Coronary artery (tissue), 2 donors: ENCODE measurements around the gene ACTR3C.

Experiments
- DNase-seq: peaks from one replicate; pipeline ENCODE4 v3.0.0-alpha.2; 2017; ENCODE audit warnings: low spot score
- H3K27ac ChIP-seq, 2 donors: fragments of 200-600 bp; sonication (generic); one replicate each; pipeline ENCODE4 v1.5.1; 2016 to 2019
- H3K4me3 ChIP-seq: fragments of 200-600 bp; sonication (generic); 2 replicates; pipeline ENCODE4 v1.5.1; 2016; ENCODE audit warnings: mild to moderate bottlenecking, moderate library complexity
- CTCF ChIP-seq: fragments of 200-600 bp; sonication (generic); IDR thresholded peaks from one replicate; pipeline ENCODE4 v1.5.1; 2019; ENCODE audit warnings: antibody characterized with exemption

The ACTR3C gene

DNA sequence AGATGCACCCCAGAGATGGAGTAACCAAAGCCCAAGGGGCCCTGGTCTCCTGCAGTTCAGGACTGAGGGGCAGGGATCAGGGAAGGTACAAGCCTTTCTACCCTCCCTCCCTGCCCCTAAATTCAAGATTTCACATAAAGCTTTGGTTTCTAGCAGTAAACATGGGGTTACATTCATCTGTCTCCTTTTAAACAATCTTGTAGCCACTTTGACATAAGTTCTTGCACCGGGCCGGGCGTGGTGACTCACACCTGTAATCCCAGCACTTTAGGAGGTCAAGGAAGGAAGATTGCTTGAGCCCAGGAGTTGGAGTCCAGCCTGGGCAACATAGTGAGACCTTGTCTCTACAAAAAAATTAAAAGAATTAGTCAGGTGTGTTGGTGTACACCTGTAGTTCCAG lies 4.0 kb upstream of the ACTR3C start:
- no peak for DNase-seq
- TF ChIP-seq CTCF = no peak
- H3K4me3 ChIP-seq = no peak overlapping the region
- no peak overlapping the region for H3K27ac ChIP-seq

GRCh38 chr7:150326657-150327268 lies 3.4 kb upstream of the ACTR3C start:
- Histone ChIP-seq H3K27ac (no peak overlapping the region), H3K4me3 (no peak overlapping the region)
- DNase-seq = no peak
- TF ChIP-seq CTCF = no peak

DNA sequence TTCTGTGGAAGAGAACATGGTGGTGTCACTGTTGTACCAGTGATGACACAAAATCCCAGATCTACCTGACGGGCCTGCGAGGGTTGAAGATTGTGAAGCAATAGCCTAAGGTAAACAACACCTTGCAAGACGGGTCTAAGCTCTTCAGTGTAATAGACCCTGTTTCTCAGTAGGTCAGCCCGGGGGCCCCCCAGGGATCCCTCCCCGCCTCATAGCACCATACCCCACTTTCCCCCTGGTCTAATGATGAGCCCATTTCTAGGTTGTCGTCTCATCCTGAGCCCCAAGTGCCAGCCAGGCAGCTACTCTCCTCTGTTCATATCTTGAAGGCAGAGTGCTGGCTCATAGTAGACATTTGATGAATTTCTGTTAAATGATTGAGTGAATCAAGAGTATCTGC lies 2.6 kb upstream of the ACTR3C start:
- TF ChIP-seq CTCF = no peak
- H3K4me3 ChIP-seq = no peak overlapping the region
- DNase-seq = no peak
- no peak overlapping the region for H3K27ac ChIP-seq

DNA sequence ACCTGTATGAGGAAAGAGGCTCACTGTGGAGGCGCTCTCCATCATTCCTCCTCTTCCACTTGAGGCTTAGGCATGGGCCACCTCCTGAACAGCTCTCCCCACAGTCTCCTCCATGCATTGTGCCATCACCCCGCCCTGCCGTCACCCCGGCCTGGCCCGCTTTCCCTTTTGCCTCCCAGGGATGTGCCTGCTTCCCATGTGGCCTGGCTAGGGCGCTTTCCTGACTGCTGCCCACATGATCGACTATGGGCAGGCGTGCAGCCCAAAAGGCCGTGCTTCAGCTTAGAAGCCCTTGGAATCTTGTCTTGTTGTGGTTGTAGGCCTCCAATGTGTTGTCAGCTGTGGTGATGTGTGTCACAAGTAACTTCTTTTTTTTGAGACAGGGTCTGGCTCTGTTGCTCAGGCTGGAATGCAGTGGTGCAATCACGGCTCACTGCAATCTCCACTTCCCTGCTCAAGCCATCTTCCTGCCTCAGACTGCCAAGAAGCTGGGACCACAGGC lies 1.8 kb upstream of the ACTR3C start:
- H3K4me3 ChIP-seq = no peak overlapping the region
- DNase-seq = peak; percentile 64
- TF ChIP-seq CTCF = no peak
- no peak overlapping the region for H3K27ac ChIP-seq

DNA sequence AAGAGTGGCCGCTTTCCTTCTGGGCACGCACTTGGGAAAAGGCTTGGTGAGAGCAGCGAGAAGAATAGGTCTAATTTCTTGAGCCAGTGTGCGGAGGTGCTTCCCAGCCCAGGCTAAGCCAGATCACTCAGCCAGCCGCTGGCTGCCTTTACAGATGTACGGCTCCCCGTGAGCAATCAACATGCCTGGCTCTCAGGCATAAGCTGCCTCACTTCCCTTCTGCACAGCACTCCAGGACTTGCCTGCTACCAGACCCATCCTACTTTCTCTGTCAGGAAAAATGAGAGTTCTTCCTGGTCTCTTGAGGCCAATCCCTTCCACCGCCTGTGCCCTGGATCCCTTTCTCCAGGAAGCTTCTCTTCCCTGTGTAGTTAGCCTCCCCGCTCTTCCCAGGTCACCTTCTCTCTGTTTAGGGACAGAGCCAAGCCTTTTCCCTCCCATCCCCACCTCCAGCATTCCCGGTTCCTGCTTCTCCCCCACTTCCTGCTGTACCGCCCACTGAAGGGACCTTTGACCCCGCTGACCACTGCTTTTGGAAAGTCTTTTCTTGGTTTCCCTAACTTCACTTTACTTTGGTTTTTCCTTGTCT lies 1.1 kb upstream of the ACTR3C start:
- DNase-seq = peak; percentile 56
- no peak for TF ChIP-seq CTCF
- Histone ChIP-seq H3K27ac (no peak overlapping the region), H3K4me3 (no peak overlapping the region)

- DNase-seq = no peak
- H3K27ac ChIP-seq = peak overlapping the region in 1 of 2 donors; percentile 20
- TF ChIP-seq CTCF = no peak
- peak overlapping the region; percentile 68 for H3K4me3 ChIP-seq
These were observed 482 bp upstream of the ACTR3C start for GRCh38 chr7:150323682-150324372.
